ENCODE data around the gene TRIM32. TPM values are rescaled to one million over a fixed set of nuclear protein-coding genes. Genes with fewer than 3 reads are reported as not detected.

TRIM32 gene
- total RNA-seq, 4 donors from 2014 or later, result 4.1 to 40.2 (median 12.7) TPM

DNA sequence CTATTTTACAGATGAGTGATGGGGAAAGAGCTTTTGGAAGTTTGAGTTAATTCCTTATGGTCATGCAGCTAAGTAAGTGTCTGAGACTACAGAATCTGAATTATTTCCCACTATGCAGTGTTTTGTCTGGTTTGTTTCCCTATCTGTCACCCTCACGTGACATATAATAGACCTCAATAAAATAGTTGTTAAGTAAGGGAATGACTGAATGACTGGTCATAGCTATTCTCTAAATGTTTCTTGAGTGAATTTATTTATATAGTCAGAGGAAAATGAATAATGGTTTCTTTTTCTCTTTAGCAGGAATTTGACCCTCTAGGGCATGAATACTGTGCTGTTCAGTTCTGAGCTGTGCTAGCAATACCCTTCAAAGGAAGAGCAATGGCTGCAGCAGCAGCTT, 10.3 kb downstream of the TRIM32 start:
- WGBS, 2 donors (ENCODE audit: low coverage in 1 of 2), result 60 to 64% methylated on average over 1 of the region's 1 CpG
- TF ChIP-seq, protein P1, sequence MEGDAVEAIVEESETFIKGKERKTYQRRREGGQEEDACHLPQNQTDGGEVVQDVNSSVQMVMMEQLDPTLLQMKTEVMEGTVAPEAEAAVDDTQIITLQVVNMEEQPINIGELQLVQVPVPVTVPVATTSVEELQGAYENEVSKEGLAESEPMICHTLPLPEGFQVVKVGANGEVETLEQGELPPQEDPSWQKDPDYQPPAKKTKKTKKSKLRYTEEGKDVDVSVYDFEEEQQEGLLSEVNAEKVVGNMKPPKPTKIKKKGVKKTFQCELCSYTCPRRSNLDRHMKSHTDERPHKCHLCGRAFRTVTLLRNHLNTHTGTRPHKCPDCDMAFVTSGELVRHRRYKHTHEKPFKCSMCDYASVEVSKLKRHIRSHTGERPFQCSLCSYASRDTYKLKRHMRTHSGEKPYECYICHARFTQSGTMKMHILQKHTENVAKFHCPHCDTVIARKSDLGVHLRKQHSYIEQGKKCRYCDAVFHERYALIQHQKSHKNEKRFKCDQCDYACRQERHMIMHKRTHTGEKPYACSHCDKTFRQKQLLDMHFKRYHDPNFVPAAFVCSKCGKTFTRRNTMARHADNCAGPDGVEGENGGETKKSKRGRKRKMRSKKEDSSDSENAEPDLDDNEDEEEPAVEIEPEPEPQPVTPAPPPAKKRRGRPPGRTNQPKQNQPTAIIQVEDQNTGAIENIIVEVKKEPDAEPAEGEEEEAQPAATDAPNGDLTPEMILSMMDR (IDR thresholded peaks at IDR 0.05), result no peak
- TF ChIP-seq POLR2AphosphoS5 (IDR thresholded peaks at IDR 0.05) (no peak), POLR2A (IDR thresholded peaks at IDR 0.05) (no peak), EP300 (IDR thresholded peaks at IDR 0.05; ENCODE audit: low read depth) (no peak)

DNA sequence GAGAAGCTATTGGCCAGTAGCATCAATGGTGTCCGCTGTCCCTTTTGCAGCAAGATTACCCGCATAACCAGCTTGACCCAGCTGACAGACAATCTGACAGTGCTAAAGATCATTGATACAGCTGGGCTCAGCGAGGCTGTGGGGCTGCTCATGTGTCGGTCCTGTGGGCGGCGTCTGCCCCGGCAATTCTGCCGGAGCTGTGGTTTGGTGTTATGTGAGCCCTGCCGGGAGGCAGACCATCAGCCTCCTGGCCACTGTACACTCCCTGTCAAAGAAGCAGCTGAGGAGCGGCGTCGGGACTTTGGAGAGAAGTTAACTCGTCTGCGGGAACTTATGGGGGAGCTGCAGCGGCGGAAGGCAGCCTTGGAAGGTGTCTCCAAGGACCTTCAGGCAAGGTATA, 10.8 kb downstream of the TRIM32 start:
- 97% methylated on average over 14 of the region's 16 CpGs; no CpG with 5 or more reads in 1 of the 2 donors for WGBS, 2 donors (ENCODE audit: low coverage in 1 of 2)
- TF ChIP-seq EP300 (IDR thresholded peaks at IDR 0.05; ENCODE audit: low read depth) (no peak), POLR2A (IDR thresholded peaks at IDR 0.05) (no peak), POLR2AphosphoS5 (IDR thresholded peaks at IDR 0.05) (no peak)
- TF ChIP-seq, protein P1 (IDR thresholded peaks at IDR 0.05), result no peak
- intact Hi-C loops (cut with DNase I; ENCODE audit: low total_unique reads) (no loop called here), in situ Hi-C loops (cut with MboI; ENCODE audit: low pct_ligation_motif_present in 1 of 4, low pct_unique_long_range_greater_than_20kb in 1 of 4, low sequenced_read_pairs in 3 of 4) (no loop called here)
- Histone ChIP-seq H3K9me3 (no peaks in the 10 kb centered on the region), H3K27ac (no peak overlapping the region), H3K27me3 (no peaks in the 10 kb centered on the region), H3K36me3 (peaks cover 0 to 18% (median 7%) of the 10 kb centered on the region in 4 donors), H3K4me1 (peaks cover 0 to 21% (median 10%) of the 10 kb centered on the region in 4 donors), H3K4me3 (no peak overlapping the region)
- no peak for DNase-seq

More for the DNA sequence above, 10.3 kb downstream of the TRIM32 start:
- Histone ChIP-seq H3K27me3 (no peaks in the 10 kb centered on the region), H3K4me3 (no peak overlapping the region), H3K4me1 (peaks cover 3 to 26% (median 13%) of the 10 kb centered on the region in 4 donors), H3K27ac (no peak overlapping the region), H3K36me3 (peaks cover 0 to 18% (median 7%) of the 10 kb centered on the region in 4 donors), H3K9me3 (no peaks in the 10 kb centered on the region)
- intact Hi-C loops (cut with DNase I; ENCODE audit: low total_unique reads), result no loop called here
- in situ Hi-C loops (cut with MboI; ENCODE audit: low pct_ligation_motif_present in 1 of 4, low pct_unique_long_range_greater_than_20kb in 1 of 4, low sequenced_read_pairs in 3 of 4), result no loop called here
- no peak for DNase-seq

DNA sequence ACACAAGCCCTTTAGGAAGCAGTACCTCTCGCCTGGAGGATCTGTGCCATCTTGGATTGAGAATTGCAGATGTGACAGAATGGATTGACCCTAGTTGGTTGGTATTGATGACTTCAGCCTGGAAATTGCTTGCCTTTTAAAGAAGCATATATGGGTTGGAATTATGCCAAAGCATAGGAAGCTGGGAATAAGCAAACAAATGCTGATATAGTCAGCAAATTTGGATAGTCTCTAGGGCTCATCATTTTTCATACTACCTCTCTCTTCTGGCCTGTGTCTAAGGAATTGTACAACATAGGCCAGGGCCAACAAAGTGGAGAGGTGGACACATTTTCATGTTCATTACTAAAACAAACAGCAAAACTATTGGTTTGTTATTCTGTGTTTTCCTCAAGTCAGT, 13.2 kb downstream of the TRIM32 start:
- Histone ChIP-seq H3K4me1 (peaks cover 0 to 6% (median 0%) of the 10 kb centered on the region in 4 donors), H3K27me3 (no peaks in the 10 kb centered on the region), H3K36me3 (peaks cover 0 to 18% (median 7%) of the 10 kb centered on the region in 4 donors), H3K27ac (no peak overlapping the region), H3K9me3 (no peaks in the 10 kb centered on the region), H3K4me3 (no peak overlapping the region)
- no peak for DNase-seq
- TF ChIP-seq POLR2A (IDR thresholded peaks at IDR 0.05) (no peak), EP300 (IDR thresholded peaks at IDR 0.05; ENCODE audit: low read depth) (no peak)
- TF ChIP-seq, protein P1 (IDR thresholded peaks at IDR 0.05), result no peak
- intact Hi-C loops (cut with DNase I; ENCODE audit: low total_unique reads), result no loop called here
- WGBS, 2 donors (ENCODE audit: low coverage in 1 of 2), result 95 to 100% methylated on average over 1 of the region's 1 CpG
- in situ Hi-C loops (cut with MboI; ENCODE audit: low pct_ligation_motif_present in 1 of 4, low pct_unique_long_range_greater_than_20kb in 1 of 4, low sequenced_read_pairs in 3 of 4), result no loop called here

DNA sequence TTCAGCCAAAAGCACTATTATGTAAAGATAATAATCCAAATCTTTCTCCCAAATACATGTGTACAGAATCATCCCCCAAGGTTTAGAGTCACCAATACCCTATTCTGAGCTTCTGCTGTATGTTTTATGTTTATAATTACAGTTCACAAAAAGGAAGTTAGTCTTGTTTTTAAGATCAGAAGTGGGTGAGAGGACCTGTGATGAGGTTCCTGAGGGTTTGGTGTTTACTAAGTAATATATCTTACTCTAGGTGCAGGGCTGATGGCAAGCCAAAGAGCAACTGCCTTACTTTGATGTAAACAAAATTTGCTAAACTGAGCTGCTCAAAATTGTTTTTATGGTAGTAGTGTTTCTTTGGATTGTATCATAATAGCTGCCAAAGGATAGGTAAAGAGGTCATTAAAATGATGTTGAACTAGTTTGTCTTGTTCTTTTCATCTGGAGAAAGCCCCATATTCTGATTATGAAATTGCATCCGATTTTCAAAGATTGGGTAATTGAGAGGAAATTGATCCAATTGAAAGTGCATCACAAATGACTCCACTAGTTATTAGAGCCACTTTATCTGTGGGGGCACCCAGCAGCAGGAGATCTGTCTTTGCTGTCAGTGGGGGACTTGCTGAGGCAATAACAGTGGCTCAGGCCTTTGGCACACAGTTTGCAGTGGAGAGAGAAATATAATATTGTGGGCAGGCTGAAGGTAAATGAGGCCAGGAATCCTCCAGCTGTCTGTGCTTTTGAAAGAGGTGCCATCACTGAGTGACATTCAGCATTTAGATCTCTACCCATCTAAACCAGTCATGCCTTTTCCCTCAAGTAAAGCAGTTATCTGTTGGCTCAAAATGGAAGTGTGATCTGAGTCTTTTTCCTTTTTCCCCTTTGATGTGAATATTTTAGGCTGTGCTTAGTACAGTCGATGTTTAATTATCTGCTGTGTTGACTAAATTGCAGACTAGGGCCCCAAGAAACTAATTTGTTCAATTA, 14.1 kb downstream of the TRIM32 start:
- no peaks in the 10 kb centered on the region for H3K9me3 ChIP-seq
- peaks cover 0 to 9% (median 6%) of the 10 kb centered on the region in 4 donors for H3K4me1 ChIP-seq
- DNase-seq, result no peak
- intact Hi-C loops (cut with DNase I; ENCODE audit: low total_unique reads) (no loop called here), in situ Hi-C loops (cut with MboI; ENCODE audit: low pct_ligation_motif_present in 1 of 4, low pct_unique_long_range_greater_than_20kb in 1 of 4, low sequenced_read_pairs in 3 of 4) (no loop called here)
- no peak overlapping the region for H3K27ac ChIP-seq
- H3K36me3 ChIP-seq, result peaks cover 0 to 18% (median 7%) of the 10 kb centered on the region in 4 donors
- WGBS, 2 donors (ENCODE audit: low coverage in 1 of 2), result 36 to 51% methylated on average over 2 of the region's 2 CpGs
- no peaks in the 10 kb centered on the region for H3K27me3 ChIP-seq
- H3K4me3 ChIP-seq, result no peak overlapping the region
- TF ChIP-seq EP300 (IDR thresholded peaks at IDR 0.05; ENCODE audit: low read depth), result no peak

All from transverse colon (tissue), 4 donors.